GM21360 (cell line): ENCODE results near the gene SUN1.

Experiments
- ATAC-seq: cut with Tn5 transposase; IDR thresholded peaks from one replicate; pipeline ENCODE4 v1.9.1; 2021; ENCODE audit warnings: mild to moderate bottlenecking, moderate library complexity; ENCODE audit not compliant: unreplicated experiment

The SUN1 gene

DNA sequence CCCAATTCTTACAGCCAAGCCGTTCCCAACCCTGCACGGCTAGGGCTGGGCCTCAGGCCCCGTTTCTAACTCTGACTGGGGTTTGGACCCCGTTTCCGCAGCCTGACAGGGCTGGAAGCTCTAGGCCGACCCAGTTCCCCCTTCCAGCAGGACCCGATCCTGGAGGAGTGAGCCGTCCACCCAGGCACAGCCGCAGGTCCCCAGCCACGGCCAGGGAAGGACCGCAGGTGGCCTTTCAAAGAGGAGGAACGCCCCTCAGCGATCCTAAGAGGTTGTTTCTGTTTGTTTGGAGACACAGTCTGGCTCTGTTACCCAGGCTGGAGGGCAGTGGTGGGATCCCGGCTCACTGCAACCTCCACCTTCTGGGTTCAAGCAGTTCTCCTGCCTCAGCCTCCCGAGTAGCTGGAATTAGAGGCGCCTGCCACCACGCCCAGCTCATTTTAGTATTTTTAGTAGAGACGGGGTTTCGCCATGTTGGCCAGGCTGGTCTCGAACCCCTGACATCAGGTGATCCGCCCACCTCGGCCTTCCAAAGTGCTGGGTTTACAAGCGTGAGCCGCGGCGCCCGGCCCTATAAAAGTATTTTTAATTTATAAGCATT is 43.3 kb downstream of the SUN1 start:
- ATAC-seq, result no peak

GRCh38 chr7:876077-876971 is 44.0 kb downstream of the SUN1 start, which contains the start of gene GET4:
Gene GET4, plus strand, starts transcription at chr7:876554. Its CDS starts 92 bp downstream, at chr7:876646.
- ATAC-seq, result peak; percentile 68

- ATAC-seq, result no peak
These were observed 44.7 kb downstream of the SUN1 start for GRCh38 chr7:876972-877311.

DNA sequence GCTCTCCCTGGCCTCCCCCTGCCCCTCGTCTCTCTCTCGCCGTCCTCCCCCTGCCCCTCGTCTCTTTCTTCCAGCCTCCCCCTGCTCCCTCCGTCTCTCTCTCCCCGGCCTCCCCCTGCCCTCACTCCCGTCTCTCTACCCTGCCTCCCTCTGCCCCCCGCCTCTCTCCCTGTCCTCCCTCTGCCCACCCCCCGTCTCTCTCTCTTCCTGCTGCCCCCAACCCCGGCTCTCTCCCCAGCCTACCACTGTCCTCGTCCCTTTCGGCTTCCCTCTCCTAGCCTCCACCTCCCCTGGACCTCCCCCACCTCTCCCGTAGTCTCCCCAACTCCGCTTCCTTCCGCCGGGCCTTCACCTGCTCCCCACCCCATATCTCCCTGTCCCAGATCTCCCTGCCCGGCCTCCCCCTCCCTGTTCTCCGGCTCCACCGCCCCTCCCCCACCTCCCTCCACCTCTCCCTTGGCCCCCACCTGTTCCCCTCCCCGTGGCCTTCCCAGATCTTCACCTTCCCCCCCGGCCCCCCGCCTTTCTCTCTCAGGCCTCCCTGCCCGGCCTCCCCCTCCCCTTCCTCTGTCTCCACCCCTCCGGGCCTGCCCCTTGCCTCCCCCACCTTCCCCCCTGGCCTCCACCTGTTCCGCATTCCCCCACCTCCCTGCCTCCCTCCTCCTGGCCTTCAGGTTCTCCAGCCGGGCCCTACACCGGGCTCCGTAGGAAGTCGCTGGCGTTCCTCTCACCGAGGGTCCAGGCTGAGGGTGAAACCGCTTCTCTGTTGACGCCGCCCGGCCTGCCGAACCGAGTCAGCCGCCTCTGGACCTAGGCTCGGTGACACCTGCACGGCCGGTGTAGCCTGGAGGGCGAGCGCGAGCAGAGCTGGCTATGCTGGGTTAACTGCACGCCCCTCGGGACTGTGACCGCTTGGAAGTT is 45.3 kb downstream of the SUN1 start:
- no peak for ATAC-seq

DNA sequence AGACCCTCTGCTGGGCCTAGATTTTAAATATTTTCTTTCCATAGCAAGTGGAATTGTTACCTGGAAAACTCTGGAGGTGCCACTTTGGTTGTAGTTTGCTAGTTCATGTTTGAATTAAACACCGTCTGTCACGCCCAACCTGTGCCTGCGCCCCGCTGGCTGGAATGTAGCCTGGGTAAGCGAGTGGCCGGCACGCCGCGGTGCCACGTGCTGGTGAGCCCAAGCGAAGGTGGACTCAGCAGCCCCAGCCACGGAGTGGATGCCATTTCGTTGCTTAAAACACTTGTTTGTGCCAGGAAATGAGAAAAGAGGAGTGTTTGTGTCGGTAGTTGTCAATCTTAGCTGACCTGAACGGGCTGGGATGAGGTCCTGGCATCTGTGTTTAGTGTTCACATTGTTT is 46.8 kb downstream of the SUN1 start:
- ATAC-seq, result no peak

DNA sequence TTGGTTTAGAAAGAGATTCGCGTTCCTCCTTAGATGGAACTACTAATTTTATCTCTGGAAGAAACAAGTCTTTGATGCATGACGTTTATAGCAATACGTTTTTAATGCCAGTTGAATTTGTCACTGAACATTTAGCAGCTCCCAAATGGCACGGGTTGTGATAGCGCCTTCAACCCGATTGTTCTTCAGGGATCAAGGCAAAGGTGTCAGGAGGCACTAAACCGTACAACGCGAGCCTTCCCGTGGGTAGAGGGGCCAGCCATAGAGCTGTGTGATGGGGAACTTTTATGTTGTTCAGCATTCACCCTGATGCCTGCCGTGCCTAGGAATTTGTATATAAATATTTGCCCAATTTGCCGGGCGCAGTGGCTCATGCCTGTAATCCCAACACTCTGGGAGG is 47.4 kb downstream of the SUN1 start:
- no peak for ATAC-seq

DNA sequence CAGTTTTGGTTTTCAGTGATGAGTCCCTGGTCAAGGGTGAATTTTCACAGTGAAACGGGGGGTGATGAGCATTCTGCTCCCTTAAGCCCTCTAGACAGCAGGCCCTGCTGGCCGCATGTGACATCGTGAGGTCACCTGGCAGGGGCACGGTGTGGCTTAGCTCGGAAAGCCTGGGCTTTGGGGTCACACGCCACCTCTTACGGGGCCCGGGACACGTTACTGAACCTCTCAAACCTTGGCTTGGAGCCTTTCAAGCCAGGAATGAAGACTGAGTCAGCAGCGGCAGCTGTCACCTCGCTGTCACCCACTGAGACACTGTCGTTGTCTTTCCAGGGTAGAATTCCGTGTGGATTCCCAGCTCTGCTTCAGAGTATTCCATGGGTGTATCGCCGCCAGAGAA is 48.2 kb downstream of the SUN1 start:
- no peak for ATAC-seq

GRCh38 chr7:881441-882234 is 49.4 kb downstream of the SUN1 start:
- no peak for ATAC-seq

GRCh38 chr7:882336-883035 is 50.2 kb downstream of the SUN1 start:
- no peak for ATAC-seq

DNA sequence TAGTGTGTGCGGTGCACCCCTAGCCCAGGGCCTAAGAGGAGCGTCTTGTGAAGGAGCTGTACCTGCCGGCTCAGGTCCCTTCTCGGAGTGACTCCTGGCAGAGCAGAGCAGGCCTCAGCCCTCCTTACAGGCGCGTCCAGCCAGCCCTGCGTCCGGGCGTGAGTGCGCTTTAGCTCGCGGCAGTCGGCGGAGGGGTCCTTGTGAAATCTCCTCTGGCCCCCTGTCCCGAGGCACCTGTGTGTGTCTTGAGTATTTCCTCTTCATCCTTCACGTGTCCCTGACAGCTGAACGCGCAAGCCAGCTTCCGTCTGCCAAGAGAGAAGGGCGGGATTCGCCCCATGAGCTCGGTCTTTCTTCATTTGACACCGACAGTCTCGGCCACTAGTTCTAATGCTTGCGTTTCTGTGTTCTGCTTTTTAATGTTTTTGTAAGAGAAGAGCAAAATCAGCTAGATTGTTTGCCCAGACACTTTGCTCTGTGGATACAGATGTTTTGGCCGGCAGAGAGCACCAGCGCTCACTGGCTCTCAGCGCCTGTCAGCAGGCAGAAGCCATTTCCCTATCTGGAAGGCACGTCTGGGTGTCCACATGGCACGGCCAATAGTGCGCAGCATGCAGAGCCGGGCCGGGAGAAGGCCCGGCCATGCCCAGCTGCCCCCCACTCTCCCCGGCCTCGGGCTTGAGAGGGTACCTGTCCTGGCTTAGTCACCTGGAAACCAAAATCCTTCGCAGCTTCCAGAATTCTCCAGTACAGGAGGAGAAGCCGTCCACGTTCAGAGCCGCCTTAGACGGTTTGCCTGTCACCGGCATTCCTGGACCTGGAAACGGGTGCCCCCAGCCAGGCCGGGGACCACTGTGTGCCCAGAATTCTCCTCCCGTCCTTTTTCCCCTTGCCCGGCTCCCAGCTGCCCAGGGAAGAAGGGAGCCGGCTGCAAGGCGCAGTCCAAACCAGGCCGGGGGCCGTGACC is 51.1 kb downstream of the SUN1 start:
- ATAC-seq, result no peak

DNA sequence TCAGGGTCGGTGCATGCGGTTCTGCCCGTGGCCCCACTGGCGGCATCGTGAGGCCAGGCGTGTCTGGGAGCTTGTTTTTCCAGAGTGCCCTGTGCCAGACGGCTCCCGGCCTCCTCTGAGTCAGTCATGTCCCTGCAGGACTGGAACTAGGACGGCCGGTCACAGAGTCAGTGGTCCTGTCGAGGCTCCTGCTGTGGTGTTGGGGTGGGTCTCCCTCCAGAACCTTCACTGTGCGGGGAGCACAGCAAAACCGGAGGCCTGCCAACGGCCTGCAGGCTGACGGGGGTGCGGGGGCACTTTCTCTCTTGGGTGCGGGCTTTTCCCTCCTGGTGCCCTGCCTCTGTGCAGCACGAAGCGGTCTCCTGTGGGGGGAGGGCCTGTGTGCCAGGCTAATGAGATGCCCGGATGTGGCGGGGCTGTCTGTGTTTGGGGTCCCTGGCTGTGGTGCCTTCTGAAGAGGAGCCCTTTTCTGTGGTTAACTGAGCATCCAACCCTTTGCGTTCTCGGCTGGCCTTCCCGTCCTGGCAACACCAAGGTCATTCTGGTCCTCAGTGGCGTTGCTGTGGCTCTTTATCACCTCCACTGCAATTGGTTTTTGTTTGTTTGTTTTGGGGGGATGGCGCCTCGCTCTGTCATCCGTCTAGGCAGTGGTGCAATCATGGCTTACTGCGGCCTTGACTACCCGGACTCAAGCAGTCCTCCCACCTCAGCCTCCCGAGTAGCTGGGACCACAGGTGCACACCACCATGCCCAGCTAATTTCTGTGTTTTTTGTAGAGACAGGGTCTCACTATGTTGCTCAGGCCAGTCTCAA is 52.1 kb downstream of the SUN1 start:
- ATAC-seq, result no peak

DNA sequence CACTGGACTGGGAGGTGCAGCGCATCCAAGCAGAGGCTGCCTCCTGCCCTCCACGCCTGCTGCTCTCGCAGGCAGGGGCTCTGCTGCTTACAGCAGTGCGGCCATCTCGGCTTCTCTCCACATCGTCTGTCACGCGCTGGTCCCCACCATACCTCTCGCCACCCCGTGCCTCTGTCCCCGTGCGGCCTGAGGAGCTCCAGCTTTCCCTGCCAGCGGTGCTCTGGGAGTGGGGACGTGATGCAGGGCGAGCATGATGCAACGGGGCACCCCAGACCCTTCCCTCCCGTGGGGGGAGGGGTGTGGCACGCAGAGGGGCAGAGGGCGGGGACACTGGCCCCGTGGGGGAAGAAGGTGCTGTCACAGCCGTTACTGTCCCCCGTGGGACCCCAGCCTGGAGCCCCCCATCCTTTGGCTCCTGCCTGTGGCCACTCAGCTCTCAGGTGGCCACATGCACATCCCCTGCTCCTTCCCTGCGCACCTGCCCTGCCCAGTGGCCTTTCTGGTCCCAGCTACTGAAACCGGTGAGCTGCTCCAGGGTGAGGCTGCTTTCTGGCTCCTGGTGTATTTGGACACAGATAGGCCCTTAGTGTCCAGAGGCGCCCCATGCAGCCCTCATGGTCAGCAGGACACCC is 53.1 kb downstream of the SUN1 start:
- no peak for ATAC-seq

DNA sequence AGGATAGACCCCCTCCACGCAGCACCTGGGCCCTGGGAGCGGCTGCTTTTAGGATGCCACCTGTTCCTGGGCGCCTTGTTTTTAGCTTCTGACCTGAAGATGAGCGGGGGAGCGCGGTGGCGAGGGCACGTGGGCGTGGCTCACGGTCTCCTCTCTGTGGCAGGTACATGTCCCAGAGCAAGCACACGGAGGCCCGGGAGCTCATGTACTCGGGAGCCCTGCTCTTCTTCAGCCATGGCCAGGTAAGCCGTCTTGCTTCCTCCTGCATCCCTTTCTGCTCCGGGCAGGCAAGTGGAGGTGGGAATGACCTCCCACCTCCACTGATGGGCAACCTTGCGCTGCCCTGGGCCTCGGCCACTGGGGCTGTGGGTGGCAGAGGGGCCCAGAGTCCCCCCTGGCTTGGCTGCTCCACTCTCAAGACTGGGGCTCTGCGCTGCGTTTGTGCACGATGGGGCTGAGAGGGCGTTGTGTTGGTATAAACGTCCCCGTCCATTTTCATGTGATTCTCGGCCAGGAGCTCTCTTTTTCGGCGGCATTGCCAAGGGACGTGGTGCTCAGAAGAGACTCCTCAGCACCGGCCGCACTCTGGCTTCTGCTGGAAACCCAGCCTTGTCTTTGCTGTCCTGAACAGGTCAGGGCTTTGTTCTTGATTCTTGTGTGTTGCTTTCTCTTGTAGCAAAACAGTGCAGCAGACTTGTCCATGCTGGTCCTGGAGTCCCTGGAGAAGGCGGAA is 53.8 kb downstream of the SUN1 start:
- ATAC-seq, result no peak

- no peak for ATAC-seq
These were observed 54.6 kb downstream of the SUN1 start for GRCh38 chr7:886626-887487.

DNA sequence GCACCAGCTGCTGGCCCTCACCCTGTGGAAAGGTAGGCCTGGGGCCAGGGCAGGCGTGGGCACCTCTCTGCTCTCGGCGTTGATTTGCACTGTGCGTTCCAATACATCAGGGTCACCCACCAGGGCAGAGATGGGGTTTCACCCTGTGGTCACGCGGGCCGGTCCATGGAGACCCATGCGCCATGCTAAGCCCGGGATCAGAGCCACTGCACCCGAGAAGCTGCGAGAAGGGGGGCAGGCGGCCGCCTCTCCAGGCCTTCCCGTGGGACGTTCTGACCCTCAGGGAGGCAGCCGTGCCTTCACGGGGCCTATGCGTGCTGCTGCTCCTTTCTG is 55.2 kb downstream of the SUN1 start:
- ATAC-seq, result no peak
